Brain microvascular endothelial cell (primary cell): ENCODE results near the gene F2RL1.

ENCODE experiments used
- DNase-seq: peaks from one replicate; pipeline ENCODE4 v3.0.0-alpha.2; 2020
- H3K27ac ChIP-seq: fragments of 250-450 bp; sonication (Bioruptor Pico); 2 replicates; pipeline ENCODE4 v1.5.1; 2020; ENCODE audit warnings: mild to moderate bottlenecking, moderate library complexity
- H3K27me3 ChIP-seq: fragments of 250-450 bp; sonication (Bioruptor Pico); replicated peaks from 2 replicates; pipeline ENCODE4 v1.5.1; 2020; ENCODE audit warnings: mild to moderate bottlenecking
- H3K36me3 ChIP-seq: fragments of 250-450 bp; sonication (Bioruptor Pico); replicated peaks from 2 replicates; pipeline ENCODE4 v1.5.1; 2020; ENCODE audit warnings: mild to moderate bottlenecking
- H3K4me3 ChIP-seq: 2 replicates; pipeline ENCODE4 v1.5.1; 2011; ENCODE audit warnings: low read depth, mild to moderate bottlenecking, control low read depth, low read length, moderate library complexity
- CTCF ChIP-seq: IDR thresholded peaks from 2 replicates; pipeline ENCODE4 v1.5.1; 2011; ENCODE audit warnings: low read depth, mild to moderate bottlenecking, moderate library complexity, low read length, control low read depth, inconsistent platforms; ENCODE audit errors: missing control alignments
- in situ Hi-C: cut with HindIII; loops from 2 replicates; pipeline ENCODE4 v1.10.0; 2017; ENCODE audit warnings: low sequenced_read_pairs, low pct_ligation_motif_present

F2RL1 gene

GRCh38 chr5:76836181-76836580 is 17.4 kb downstream of the F2RL1 start:
- peak; percentile 51 for TF ChIP-seq CTCF
- DNase-seq = no peak
- H3K27me3 ChIP-seq = no peaks in the 10 kb centered on the region
- peak overlapping the region; percentile 47 for H3K27ac ChIP-seq
- in situ Hi-C loops = no loop called here
- peaks cover 29% of the 10 kb centered on the region for H3K36me3 ChIP-seq
- no peak overlapping the region for H3K4me3 ChIP-seq

GRCh38 chr5:76836585-76836984 is 17.8 kb downstream of the F2RL1 start:
- peaks cover 29% of the 10 kb centered on the region for H3K36me3 ChIP-seq
- no peak for TF ChIP-seq CTCF

GRCh38 chr5:76838481-76839261 is 19.8 kb downstream of the F2RL1 start:
- peak; percentile 70 for DNase-seq
- peak overlapping the region; percentile 66 for H3K27ac ChIP-seq

More at GRCh38 chr5:76836585-76836984, 17.8 kb downstream of the F2RL1 start:
- DNase-seq = no peak
- H3K27ac ChIP-seq = peak overlapping the region; percentile 47
- in situ Hi-C loops = no loop called here
- no peak overlapping the region for H3K4me3 ChIP-seq
- H3K27me3 ChIP-seq = no peaks in the 10 kb centered on the region

GRCh38 chr5:76841361-76841760 is 22.5 kb downstream of the F2RL1 start:
- in situ Hi-C loops = no loop called here
- peak; percentile 23 for TF ChIP-seq CTCF
- no peak overlapping the region for H3K27ac ChIP-seq
- H3K4me3 ChIP-seq = no peak overlapping the region
- no peaks in the 10 kb centered on the region for H3K36me3 ChIP-seq
- no peaks in the 10 kb centered on the region for H3K27me3 ChIP-seq
- DNase-seq = no peak

More at GRCh38 chr5:76838481-76839261, 19.8 kb downstream of the F2RL1 start:
- Histone ChIP-seq H3K27me3 (no peaks in the 10 kb centered on the region), H3K4me3 (no peak overlapping the region), H3K36me3 (peaks cover 17% of the 10 kb centered on the region)
- no peak for TF ChIP-seq CTCF
- in situ Hi-C loops = no loop called here

GRCh38 chr5:76845890-76846289 is 27.1 kb downstream of the F2RL1 start:
- Histone ChIP-seq H3K36me3 (no peaks in the 10 kb centered on the region), H3K27ac (no peak overlapping the region), H3K4me3 (no peak overlapping the region), H3K27me3 (no peaks in the 10 kb centered on the region)
- no peak for DNase-seq
- no peak for TF ChIP-seq CTCF
- in situ Hi-C loops = no loop called here
